CD4-positive, alpha-beta memory T cell (primary cell): Measurements from ENCODE around the gene CYTH1. TPM values are rescaled to one million over a fixed set of nuclear protein-coding genes. Genes with fewer than 3 reads are reported as not detected.

Experiments
- CTCF ChIA-PET: fragments of 350-600 bp; sonication (Branson Sonifier 250); formaldehyde crosslinking; loops from one replicate; lab custom pipeline; 2021; ENCODE audit warnings: inconsistent platforms; ENCODE audit not compliant: partially characterized antibody; lab: Charles Lee
- POLR2A ChIA-PET: fragments of 350-600 bp; sonication (Branson Sonifier 250); formaldehyde crosslinking; loops from one replicate; lab custom pipeline; 2021; ENCODE audit not compliant: partially characterized antibody; lab: Charles Lee
- DNase-seq, 5 donors: peaks; one replicate each; pipeline versions ENCODE4 v3.0.0 to v3.0.0-alpha.2; 2020 to 2022; ENCODE audit warnings: mixed read lengths in 1 of 5
- H3K27ac ChIP-seq: one replicate; pipeline ENCODE4 v1.7.0; 2013; ENCODE audit warnings: low read depth, low read length
- H3K27me3 ChIP-seq: 2 replicates; pipeline ENCODE4 v1.7.0; 2013; ENCODE audit warnings: mild to moderate bottlenecking, low read length, moderate library complexity; ENCODE audit not compliant: insufficient read depth
- H3K36me3 ChIP-seq: 2 replicates; pipeline ENCODE4 v1.7.0; 2013; ENCODE audit warnings: mild to moderate bottlenecking, low read length, moderate library complexity; ENCODE audit not compliant: insufficient read depth
- H3K4me1 ChIP-seq: 2 replicates; pipeline ENCODE4 v1.7.0; 2013; ENCODE audit warnings: mild to moderate bottlenecking, low read length, moderate library complexity; ENCODE audit not compliant: insufficient read depth
- H3K4me3 ChIP-seq, 2 donors: one replicate each; pipeline ENCODE4 v1.7.0; 2013; ENCODE audit warnings: low read length in 2 of 2, mild to moderate bottlenecking in 1 of 2
- H3K9me3 ChIP-seq, 2 donors: one replicate each; pipeline ENCODE4 v1.7.0; 2013; ENCODE audit warnings: low read length in 2 of 2, control low read depth in 1 of 2; ENCODE audit not compliant: control insufficient read depth in 1 of 2
- H3K27ac Mint-ChIP-seq, 7 donors: one replicate each; pipeline ENCODE4 v1.8.0; 2020 to 2021; ENCODE audit warnings: mixed read lengths in 7 of 7, mild to moderate bottlenecking in 6 of 7, inconsistent platforms in 3 of 7, moderate library complexity in 3 of 7
- H3K27me3 Mint-ChIP-seq, 2 donors: one replicate each; pipeline ENCODE4 v1.8.0; 2020 to 2021; ENCODE audit warnings: mixed read lengths in 2 of 2
- H3K36me3 Mint-ChIP-seq, 2 donors: one replicate each; pipeline ENCODE4 v1.8.0; 2020 to 2021; ENCODE audit warnings: mixed read lengths in 2 of 2, inconsistent platforms in 1 of 2, mild to moderate bottlenecking in 1 of 2
- H3K4me1 Mint-ChIP-seq, 4 donors: one replicate each; pipeline ENCODE4 v1.8.0; 2020 to 2021; ENCODE audit warnings: mixed read lengths in 4 of 4, mild to moderate bottlenecking in 1 of 4
- H3K4me3 Mint-ChIP-seq, 8 donors: one replicate each; pipeline ENCODE4 v1.8.0; 2020 to 2021; ENCODE audit warnings: mixed read lengths in 8 of 8, mild to moderate bottlenecking in 7 of 8, moderate library complexity in 6 of 8, inconsistent platforms in 3 of 8
- H3K9me3 Mint-ChIP-seq, 8 donors: one replicate each; pipeline ENCODE4 v1.8.0; 2020 to 2021; ENCODE audit warnings: mixed read lengths in 8 of 8, mild to moderate bottlenecking in 5 of 8, inconsistent platforms in 3 of 8, moderate library complexity in 1 of 8
- intact Hi-C: fragments of 100-400 bp; cut with micrococcal nuclease; formaldehyde crosslinking; loops from one replicate; pipeline ENCODE4 v1.15.1; 2023
- polyA plus RNA-seq, 2 donors: library from polyadenylated mRNA; unstranded; fragments of 300-500 nt; fragmentation: Illumina TruSeq; gene quantifications; one replicate each; pipeline ENCODE4 v1.2.3, GENCODE V29; 2021
- total RNA-seq, 2 experiments: library from RNA; stranded (reverse); gene quantifications; one replicate each; pipeline ENCODE4 v1.2.3, GENCODE V29; 2021

The CYTH1 gene
- total and polyA plus RNA-seq, 4 experiments from 2014 or later, result 271 to 390 (median 375) TPM

- no peak for DNase-seq
- peaks cover 6 to 47% of the 10 kb centered on the region in 2 donors for H3K36me3 Mint-ChIP-seq
- H3K4me1 Mint-ChIP-seq, result peaks cover 59 to 92% (median 77%) of the 10 kb centered on the region in 4 donors
- peaks cover 0 to 7% (median 0%) of the 10 kb centered on the region in 8 donors for H3K9me3 Mint-ChIP-seq
- Histone ChIP-seq H3K27ac (no peak overlapping the region), H3K27me3 (no peaks in the 10 kb centered on the region), H3K4me3 (no peak overlapping the region), H3K9me3 (no peaks in the 10 kb centered on the region), H3K4me1 (peaks cover 88% of the 10 kb centered on the region), H3K36me3 (peaks cover 15% of the 10 kb centered on the region)
- H3K4me3 Mint-ChIP-seq, result peak overlapping the region; percentile 0 to 82 (median 71)
- CTCF ChIA-PET, result interaction anchor here (0.7 kb wide), 1 partner anchor 48 kb away, joined by 3 read pairs; no protein-coding TSS in a partner anchor
- peak overlapping the region in 6 of 7 donors; percentile 72 to 88 (median 78) for H3K27ac Mint-ChIP-seq
- POLR2A ChIA-PET, result no interaction called here
- intact Hi-C loops, result no loop called here
- H3K27me3 Mint-ChIP-seq, result no peaks in the 10 kb centered on the region
These were observed 50.2 kb downstream of the CYTH1 start for GRCh38 chr17:78731904-78732303.

GRCh38 chr17:78729641-78730040 is 52.4 kb downstream of the CYTH1 start:
- H3K9me3 ChIP-seq, result no peaks in the 10 kb centered on the region
- intact Hi-C loops, result no loop called here
- peaks cover 99% of the 10 kb centered on the region for H3K4me1 ChIP-seq
- peaks cover 63 to 92% (median 80%) of the 10 kb centered on the region in 4 donors for H3K4me1 Mint-ChIP-seq
- no peak overlapping the region for H3K4me3 ChIP-seq
- H3K27me3 Mint-ChIP-seq, result no peaks in the 10 kb centered on the region
- ChIA-PET POLR2A (interaction anchor here (1.9 to 9.8 kb wide), 3 partner anchors 10 to 50 kb away, joined by 5 to 125 read pairs (median 7); no protein-coding TSS in a partner anchor), CTCF (interaction anchor here (1.1 to 1.4 kb wide), 3 partner anchors 13 to 71 kb away, joined by 4 to 9 read pairs (median 6); no protein-coding TSS in a partner anchor)
- no peak for DNase-seq
- H3K36me3 Mint-ChIP-seq, result peaks cover 14 to 56% of the 10 kb centered on the region in 2 donors
- peak overlapping the region; percentile 64 to 85 (median 71) for H3K4me3 Mint-ChIP-seq
- peak overlapping the region; percentile 43 to 88 (median 78) for H3K27ac Mint-ChIP-seq
- H3K27ac ChIP-seq, result peak overlapping the region; percentile 5
- H3K27me3 ChIP-seq, result no peaks in the 10 kb centered on the region
- H3K36me3 ChIP-seq, result peaks cover 17% of the 10 kb centered on the region
- H3K9me3 Mint-ChIP-seq, result peaks cover 0 to 13% (median 0%) of the 10 kb centered on the region in 8 donors

- H3K27me3 ChIP-seq, result no peaks in the 10 kb centered on the region
These were observed 53.6 kb downstream of the CYTH1 start for GRCh38 chr17:78728495-78728894.

GRCh38 chr17:78727476-78728229 is 54.4 kb downstream of the CYTH1 start:
- H3K27me3 Mint-ChIP-seq, result no peaks in the 10 kb centered on the region
- ChIA-PET CTCF (interaction anchor here (1.0 to 2.4 kb wide), 3 partner anchors 14 to 193 kb away, joined by 3 to 7 read pairs (median 4); no protein-coding TSS in a partner anchor), POLR2A (interaction anchor here (0.9 to 9.8 kb wide), 7 partner anchors 12 to 91 kb away, joined by 3 to 125 read pairs (median 5); no protein-coding TSS in a partner anchor)
- H3K36me3 Mint-ChIP-seq, result peaks cover 11 to 60% of the 10 kb centered on the region in 2 donors
- H3K9me3 Mint-ChIP-seq, result peaks cover 0 to 10% (median 0%) of the 10 kb centered on the region in 8 donors
- H3K27me3 ChIP-seq, result no peaks in the 10 kb centered on the region
- peak overlapping the region; percentile 62 to 91 (median 79) for H3K4me3 Mint-ChIP-seq
- peak overlapping the region; percentile 38 for H3K27ac ChIP-seq
- DNase-seq, result no peak
- peaks cover 99% of the 10 kb centered on the region for H3K4me1 ChIP-seq
- H3K4me1 Mint-ChIP-seq, result peaks cover 72 to 95% (median 86%) of the 10 kb centered on the region in 4 donors
- H3K27ac Mint-ChIP-seq, result peak overlapping the region; percentile 50 to 92 (median 88)
- peaks cover 17% of the 10 kb centered on the region for H3K36me3 ChIP-seq
- intact Hi-C loops, result no loop called here
- H3K9me3 ChIP-seq, result no peaks in the 10 kb centered on the region
- H3K4me3 ChIP-seq, result no peak overlapping the region

More at GRCh38 chr17:78728495-78728894, 53.6 kb downstream of the CYTH1 start:
- Mint-ChIP-seq H3K4me3 (peak overlapping the region in 7 of 8 donors; percentile 39 to 91 (median 67)), H3K4me1 (peaks cover 70 to 95% (median 85%) of the 10 kb centered on the region in 4 donors), H3K27ac (peak overlapping the region in 6 of 7 donors; percentile 19 to 88 (median 52)), H3K9me3 (peaks cover 0 to 10% (median 0%) of the 10 kb centered on the region in 8 donors), H3K27me3 (no peaks in the 10 kb centered on the region), H3K36me3 (peaks cover 15 to 61% of the 10 kb centered on the region in 2 donors)
- Histone ChIP-seq H3K4me1 (peaks cover 99% of the 10 kb centered on the region), H3K36me3 (peaks cover 17% of the 10 kb centered on the region), H3K9me3 (no peaks in the 10 kb centered on the region), H3K4me3 (no peak overlapping the region), H3K27ac (no peak overlapping the region)
- DNase-seq, result no peak
- CTCF ChIA-PET, result interaction anchor here (0.6 to 2.4 kb wide), 5 partner anchors 13 to 194 kb away, joined by 3 to 10 read pairs (median 7); no protein-coding TSS in a partner anchor
- POLR2A ChIA-PET, result interaction anchor here (0.6 to 9.8 kb wide), 9 partner anchors 11 to 55 kb away, joined by 3 to 125 read pairs (median 5); partner anchors contain the start of gene CYTH1
- intact Hi-C loops, result no loop called here

GRCh38 chr17:78727057-78727456 is 55.0 kb downstream of the CYTH1 start:
- peak overlapping the region; percentile 33 for H3K27ac ChIP-seq
- H3K4me3 ChIP-seq, result no peak overlapping the region
- POLR2A ChIA-PET, result interaction anchor here (0.9 to 9.8 kb wide), 8 partner anchors 11 to 92 kb away, joined by 3 to 125 read pairs (median 16); no protein-coding TSS in a partner anchor

GRCh38 chr17:78726513-78726912 is 55.6 kb downstream of the CYTH1 start:
- CTCF ChIA-PET, result interaction anchor here (1.0 to 2.5 kb wide), 10 partner anchors 9 to 73 kb away, joined by 3 to 12 read pairs (median 4); no protein-coding TSS in a partner anchor
- no peaks in the 10 kb centered on the region for H3K9me3 ChIP-seq
- no peak for DNase-seq
- peak overlapping the region in 1 of 2 donors; percentile 3 for H3K4me3 ChIP-seq
- H3K4me1 ChIP-seq, result peaks cover 99% of the 10 kb centered on the region
- Mint-ChIP-seq H3K4me3 (peak overlapping the region; percentile 62 to 91 (median 81)), H3K36me3 (peaks cover 11 to 54% of the 10 kb centered on the region in 2 donors), H3K27me3 (no peaks in the 10 kb centered on the region), H3K9me3 (peaks cover 0 to 13% (median 0%) of the 10 kb centered on the region in 8 donors), H3K4me1 (peaks cover 73 to 96% (median 86%) of the 10 kb centered on the region in 4 donors), H3K27ac (peak overlapping the region; percentile 50 to 94 (median 90))
- H3K27me3 ChIP-seq, result no peaks in the 10 kb centered on the region
- POLR2A ChIA-PET, result interaction anchor here (1.3 to 9.8 kb wide), 9 partner anchors 10 to 92 kb away, joined by 3 to 125 read pairs (median 13); no protein-coding TSS in a partner anchor
- intact Hi-C loops, result loop anchor here (1.0 kb wide), 1 partner anchor 9 kb away; no protein-coding TSS in a partner anchor
- H3K27ac ChIP-seq, result peak overlapping the region; percentile 33
- H3K36me3 ChIP-seq, result peaks cover 12% of the 10 kb centered on the region

More at GRCh38 chr17:78727057-78727456, 55.0 kb downstream of the CYTH1 start:
- H3K9me3 ChIP-seq, result no peaks in the 10 kb centered on the region
- Mint-ChIP-seq H3K9me3 (peaks cover 0 to 10% (median 0%) of the 10 kb centered on the region in 8 donors), H3K27me3 (no peaks in the 10 kb centered on the region), H3K4me1 (peaks cover 72 to 95% (median 86%) of the 10 kb centered on the region in 4 donors), H3K4me3 (peak overlapping the region; percentile 62 to 91 (median 79)), H3K36me3 (peaks cover 11 to 56% of the 10 kb centered on the region in 2 donors), H3K27ac (peak overlapping the region; percentile 50 to 92 (median 88))
- peaks cover 14% of the 10 kb centered on the region for H3K36me3 ChIP-seq
- CTCF ChIA-PET, result interaction anchor here (1.0 to 2.5 kb wide), 4 partner anchors 15 to 29 kb away, joined by 3 to 12 read pairs (median 6); no protein-coding TSS in a partner anchor
- peaks cover 99% of the 10 kb centered on the region for H3K4me1 ChIP-seq
- no peaks in the 10 kb centered on the region for H3K27me3 ChIP-seq
- intact Hi-C loops, result no loop called here
- no peak for DNase-seq
